ENCODE results near the gene NINL. TPM values are rescaled to one million over a fixed set of nuclear protein-coding genes. Genes with fewer than 3 reads are reported as not detected.

Gene NINL
- total and polyA plus RNA-seq, 2 of the 8 experiments (the other 6 are each of a cell fraction or from before 2014, with no cell fraction given) = 15.3 to 30.0 TPM

DNA sequence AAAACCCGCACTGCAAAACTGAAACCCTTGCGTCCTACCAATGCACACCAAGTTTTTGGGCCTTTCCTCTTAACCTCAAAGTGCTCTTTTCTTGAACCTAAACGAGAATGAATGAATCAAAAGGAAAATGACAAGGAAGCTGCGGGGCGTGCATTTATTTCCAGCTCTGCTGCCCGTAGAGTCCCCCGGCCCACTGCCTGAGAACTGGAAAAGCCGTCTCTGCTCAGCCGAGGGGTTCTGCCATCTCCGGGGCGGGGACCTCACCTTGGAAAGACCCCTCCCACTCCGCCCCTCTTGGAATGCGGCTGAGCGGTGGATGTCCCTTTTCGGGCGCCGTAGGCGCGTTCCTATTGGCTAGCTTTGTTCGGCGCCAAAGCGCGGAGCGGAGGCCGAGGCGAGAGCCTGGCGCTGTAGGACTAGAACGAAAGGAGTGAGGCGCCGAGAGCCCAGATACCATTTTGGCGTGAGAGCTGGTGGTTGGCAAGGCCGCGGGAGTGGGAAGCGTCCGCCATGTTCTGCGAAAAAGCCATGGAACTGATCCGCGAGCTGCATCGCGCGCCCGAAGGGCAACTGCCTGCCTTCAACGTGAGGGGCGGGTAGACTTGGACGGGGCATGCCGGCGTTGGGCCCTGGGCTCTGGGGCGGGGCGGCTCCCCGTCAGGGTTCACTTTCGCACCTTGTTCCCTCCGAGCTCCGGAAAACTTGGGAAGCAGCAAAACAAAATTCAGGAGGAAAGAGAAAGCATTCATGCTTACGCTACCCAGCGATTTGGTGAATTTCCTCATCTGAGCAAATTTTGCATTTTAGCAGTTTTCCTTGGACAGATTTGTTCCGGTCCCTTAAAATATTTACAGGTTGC, 177.8 kb downstream of the NINL start, which contains the start of gene GINS1 (continued):
- TF ChIP-seq CHD7 (IDR thresholded peaks at IDR 0.05; ENCODE audit: insufficient replicate concordance, low read length) (no peak), SP4 (IDR thresholded peaks at IDR 0.05; ENCODE audit: low read length) (0 out of 2 replicates have a peak, but pooled peaks have one; percentile 65), KDM5A (IDR thresholded peaks at IDR 0.05; ENCODE audit: low read length) (no peak; the same call in 1 of the 2 replicates), SP2 (IDR thresholded peaks at IDR 0.05; ENCODE audit: low read length) (no peak), SIN3A (conservative IDR thresholded peaks at IDR 0.05 in 1 of 2, IDR thresholded peaks at IDR 0.05 in 1 of 2; ENCODE audit: low read depth in 1 of 2, low read length in 2 of 2) (peak; percentile 72 to 88; a peak in 3 of 4 replicates), USF2 (IDR thresholded peaks at IDR 0.05; ENCODE audit: low read length) (no peak), CEBPB (IDR thresholded peaks at IDR 0.05; ENCODE audit: low read depth, low read length) (no peak), CTBP2 (IDR thresholded peaks at IDR 0.05; ENCODE audit: borderline replicate concordance, insufficient read depth, insufficient read length, low read length) (peak; percentile 71)
